GM12801 (cell line): ENCODE results near the gene PPFIBP1.

Experiments used
- CTCF ChIP-seq: IDR thresholded peaks from one replicate; pipeline ENCODE4 v1.5.1; 2011; ENCODE audit warnings: control low read depth; ENCODE audit not compliant: insufficient read length; ENCODE audit errors: extremely low read depth

PPFIBP1 gene

GRCh38 chr12:27627123-27627852 lies 103.3 kb downstream of the PPFIBP1 start:
- TF ChIP-seq CTCF: no peak

GRCh38 chr12:27631365-27631764 lies 107.4 kb downstream of the PPFIBP1 start:
- TF ChIP-seq CTCF: no peak

- no peak for TF ChIP-seq CTCF
These were observed 107.9 kb downstream of the PPFIBP1 start for GRCh38 chr12:27631813-27632491.

GRCh38 chr12:27635349-27635972 lies 111.5 kb downstream of the PPFIBP1 start:
- no peak for TF ChIP-seq CTCF

DNA sequence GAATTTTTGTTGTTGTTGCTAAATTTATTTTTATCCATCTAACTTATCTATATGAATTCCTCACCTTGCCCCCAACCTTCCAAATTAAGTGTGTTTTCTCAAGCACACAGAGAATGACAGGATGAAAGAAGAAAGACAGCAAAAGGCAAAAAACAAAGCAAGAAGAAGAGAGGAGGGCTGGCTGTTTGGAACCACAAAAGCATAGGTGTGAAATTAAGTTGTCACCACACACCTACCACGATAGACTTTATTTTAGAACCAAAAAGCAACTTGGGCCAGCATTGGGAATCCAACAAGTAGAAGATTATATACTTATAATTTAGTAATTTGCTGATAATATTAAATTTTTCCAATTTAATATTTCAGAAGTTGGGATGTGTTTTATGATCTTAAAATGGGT lies 113.5 kb downstream of the PPFIBP1 start:
- no peak for TF ChIP-seq CTCF

- no peak for TF ChIP-seq CTCF
These were observed 115.3 kb downstream of the PPFIBP1 start for GRCh38 chr12:27639265-27639664.

GRCh38 chr12:27644158-27644845 lies 120.3 kb downstream of the PPFIBP1 start:
- no peak for TF ChIP-seq CTCF
